B cell (primary cell): ENCODE data around the gene AXDND1. TPM values are rescaled to one million over a fixed set of nuclear protein-coding genes. Genes with fewer than 3 reads are reported as not detected.

Experiments used
- ATAC-seq: fragments of 200-7000 bp; cut with Tn5 transposase; one replicate; pipeline ENCODE4 v1.10.0; 2021; ENCODE audit warnings: low read depth, mild to moderate bottlenecking, moderate number of reproducible peaks, moderate library complexity
- CTCF ChIA-PET: fragments of 350-600 bp; sonication (Branson Sonifier 250); formaldehyde crosslinking; loops from one replicate; lab custom pipeline; 2021; ENCODE audit warnings: antibody characterized with exemption, inconsistent platforms; lab: Charles Lee
- POLR2A ChIA-PET: fragments of 350-600 bp; sonication (Branson Sonifier 250); formaldehyde crosslinking; loops from one replicate; lab custom pipeline; 2021; ENCODE audit warnings: antibody characterized with exemption; lab: Charles Lee
- DNase-seq: peaks from one replicate; pipeline ENCODE4 v3.0.0; 2013
- H2AFZ ChIP-seq: 2 replicates; pipeline ENCODE4 v1.6.1; 2012; ENCODE audit warnings: mild to moderate bottlenecking, low read depth, low read length; ENCODE audit not compliant: insufficient read depth, poor library complexity, severe bottlenecking
- H3K27ac ChIP-seq, 2 donors: 1 replicate in 1 of 2; 2 replicates in 1 of 2; pipeline ENCODE4 v1.5.1; 2012 to 2013; ENCODE audit warnings: low read length in 2 of 2, mild to moderate bottlenecking in 2 of 2, moderate library complexity in 1 of 2
- H3K27me3 ChIP-seq, 4 experiments: fragments of 200-600 bp in 1 of 4; sonication (generic) in 1 of 4; replicated peaks in 1 of 4; 1 replicate in 2 of 4; 2 replicates in 2 of 4; pipeline versions ENCODE4 v1.6.1 to v1.7.0; 2013 to 2016; ENCODE audit warnings: low read length in 3 of 4, mild to moderate bottlenecking in 2 of 4, mixed read lengths in 1 of 4, moderate library complexity in 1 of 4; ENCODE audit not compliant: insufficient read depth in 4 of 4, control insufficient read depth in 3 of 4; ENCODE audit errors: control extremely low read depth in 1 of 4
- H3K36me3 ChIP-seq, 2 experiments: replicated peaks in 1 of 2; 1 replicate in 1 of 2; 2 replicates in 1 of 2; pipeline versions ENCODE4 v1.6.1 to v1.7.1; 2013; ENCODE audit warnings: low read length in 1 of 2; ENCODE audit not compliant: insufficient read depth in 2 of 2, control insufficient read depth in 1 of 2; ENCODE audit errors: control extremely low read depth in 1 of 2, extremely low read depth in 1 of 2
- H3K4me1 ChIP-seq, 2 donors: fragments of 200-600 bp in 1 of 2; sonication (generic) in 1 of 2; 1 replicate in 1 of 2; 2 replicates in 1 of 2; pipeline versions ENCODE4 v1.5.1 to v1.6.1; 2013 to 2017; ENCODE audit warnings: low read length in 2 of 2; ENCODE audit not compliant: control insufficient read depth in 2 of 2, insufficient read depth in 2 of 2
- H3K4me2 ChIP-seq: replicated peaks from 2 replicates; pipeline ENCODE3; 2012; ENCODE audit warnings: mild to moderate bottlenecking, low read depth, low read length; ENCODE audit not compliant: poor library complexity, severe bottlenecking
- H3K4me3 ChIP-seq, 5 experiments: fragments of 200-600 bp in 1 of 5; sonication (generic) in 1 of 5; 1 replicate in 3 of 5; 2 replicates in 2 of 5; pipeline versions ENCODE4 v1.5.1 to v1.7.0; 2011 to 2016; ENCODE audit warnings: low read length in 4 of 5, mild to moderate bottlenecking in 4 of 5, low read depth in 2 of 5, control low read depth in 1 of 5, moderate library complexity in 1 of 5; ENCODE audit not compliant: insufficient read depth in 1 of 5; ENCODE audit errors: control extremely low read depth in 1 of 5, extremely low read depth in 1 of 5
- H3K79me2 ChIP-seq: fragments of 200-600 bp; sonication (generic); one replicate; pipeline ENCODE4 v1.6.0; 2016; ENCODE audit warnings: low read length; ENCODE audit not compliant: control insufficient read depth, insufficient read depth
- H3K9ac ChIP-seq: fragments of 200-600 bp; sonication (generic); 2 replicates; pipeline ENCODE4 v1.6.1; 2017; ENCODE audit warnings: mild to moderate bottlenecking, low read length, moderate library complexity
- H3K9me3 ChIP-seq, 3 donors: one replicate each; pipeline versions ENCODE4 v1.6.1 to v1.7.1; 2013; ENCODE audit warnings: low read length in 2 of 3; ENCODE audit not compliant: control insufficient read depth in 2 of 3, insufficient read depth in 1 of 3; ENCODE audit errors: control extremely low read depth in 1 of 3
- H4K20me1 ChIP-seq: 2 replicates; pipeline ENCODE4 v1.6.0; 2012; ENCODE audit warnings: mild to moderate bottlenecking, low read length; ENCODE audit not compliant: insufficient read depth, control insufficient read depth, poor library complexity, severe bottlenecking
- H3K27ac Mint-ChIP-seq: one replicate; pipeline ENCODE4 v1.8.0; 2021; ENCODE audit warnings: mixed read lengths
- H3K27me3 Mint-ChIP-seq: one replicate; pipeline ENCODE4 v1.8.0; 2021; ENCODE audit warnings: mixed read lengths
- H3K4me1 Mint-ChIP-seq: one replicate; pipeline ENCODE4 v1.8.0; 2021; ENCODE audit warnings: mixed read lengths
- H3K4me3 Mint-ChIP-seq: one replicate; pipeline ENCODE4 v1.8.0; 2021; ENCODE audit warnings: mixed read lengths
- H3K9me3 Mint-ChIP-seq: one replicate; pipeline ENCODE4 v1.8.0; 2022; ENCODE audit warnings: mixed read lengths; ENCODE audit not compliant: insufficient read depth
- EZH2 ChIP-seq: IDR thresholded peaks from 2 replicates; pipeline ENCODE4 v1.6.1; 2012; ENCODE audit warnings: borderline replicate concordance, low read depth, mild to moderate bottlenecking, moderate library complexity, low read length; ENCODE audit not compliant: insufficient read depth, poor library complexity, severe bottlenecking
- WGBS: methylation state at CpG from one replicate; pipeline ENCODE4 v1.1.5; 2013; ENCODE audit warnings: missing lambda C conversion rate; ENCODE audit not compliant: insufficient coverage; 5-methylcytosine and 5-hydroxymethylcytosine counted together
- intact Hi-C: fragments of 100-400 bp; cut with micrococcal nuclease; formaldehyde crosslinking; loops from one replicate; pipeline ENCODE4 v1.10.0; 2022
- polyA plus RNA-seq: library from polyadenylated mRNA; depleted of rRNA; stranded (reverse); fragments of >200 nt; gene quantifications from 2 replicates; pipeline ENCODE4 v1.2.3, GENCODE V29; 2012
- total RNA-seq, 2 donors: library from RNA; stranded (reverse); fragments of 120-200 nt in 1 of 2; gene quantifications; 1 replicate in 1 of 2; 2 replicates in 1 of 2; pipeline versions ENCODE4 v1.2.3 to v1.2.4, GENCODE V29; 2013 to 2022
- TF ChIP-seq, protein P1 (sequence below): fragments of 200-600 bp; IDR thresholded peaks from one replicate; pipeline ENCODE4 v1.8.0; 2022; ENCODE audit warnings: antibody characterized with exemption, mild to moderate bottlenecking

The AXDND1 gene
- total and polyA plus RNA-seq, 2 donors (not counting 1 experiment from before 2014, with no cell fraction given), result 0.40 to 1.1 TPM

DNA sequence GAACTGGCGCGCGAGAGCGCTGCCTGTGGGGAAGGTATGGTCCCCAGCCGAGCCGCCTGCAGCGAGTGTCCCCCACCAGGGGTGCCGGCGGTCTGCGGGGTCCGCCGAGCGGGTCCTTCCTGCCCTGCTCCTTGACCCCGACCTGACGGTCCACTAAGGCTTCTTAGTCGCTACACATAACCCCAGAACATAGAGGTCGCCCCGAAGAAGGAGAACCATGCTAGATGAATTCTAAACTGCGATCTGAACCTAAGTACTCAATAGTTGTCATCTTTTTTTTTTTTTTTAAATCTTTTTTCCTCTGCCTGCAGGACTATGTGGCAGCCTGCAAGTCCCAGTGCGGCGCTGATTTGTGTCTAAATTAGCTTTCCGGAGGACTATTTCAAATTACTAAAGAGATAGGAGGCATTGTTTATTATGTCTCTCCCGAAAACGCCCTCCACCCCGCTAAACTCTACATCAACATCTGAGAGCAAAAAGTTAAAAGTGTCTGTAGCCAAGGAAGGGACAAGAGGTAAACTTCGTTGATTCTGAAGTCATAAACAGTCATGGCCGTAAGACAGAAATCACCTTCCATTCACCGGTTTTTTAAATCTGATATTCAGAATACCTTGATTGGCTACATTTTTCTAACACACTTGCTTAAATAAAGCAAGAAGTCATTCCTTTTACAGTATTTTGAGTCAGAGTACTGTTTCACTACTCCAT is 476 bp downstream of the AXDND1 start:
- DNase-seq, result no peak

More for the DNA sequence above, 476 bp downstream of the AXDND1 start:
- Mint-ChIP-seq H3K27ac (peak overlapping the region; percentile 99), H3K4me3 (peak overlapping the region; percentile 97), H3K27me3 (no peaks in the 10 kb centered on the region), H3K9me3 (no peaks in the 10 kb centered on the region), H3K4me1 (peaks cover 7% of the 10 kb centered on the region)
- Histone ChIP-seq H3K36me3 (no peaks in the 10 kb centered on the region), H3K27me3 (no peaks in the 10 kb centered on the region), H3K4me1 (peaks cover 4 to 12% of the 10 kb centered on the region in 2 donors), H2AFZ (peak overlapping the region; percentile 85), H3K79me2 (no peaks in the 10 kb centered on the region), H3K4me3 (peak overlapping the region; percentile 59 to 85 (median 74)), H4K20me1 (no peaks in the 10 kb centered on the region), H3K9me3 (no peaks in the 10 kb centered on the region), H3K27ac (peak overlapping the region; percentile 93 to 100), H3K4me2 (peak overlapping the region; percentile 84), H3K9ac (peak overlapping the region; percentile 98)
- CTCF ChIA-PET, result interaction anchor here (0.6 to 9.4 kb wide), 7 partner anchors 14 to 833 kb away, joined by 3 to 183 read pairs (median 4); partner anchors contain the start of genes SOAT1 and TOR3A
- intact Hi-C loops, result loop anchor here (1.0 to 10.0 kb wide), 4 partner anchors 340 to 639 kb away; partner anchors contain the start of genes RALGPS2 and TOR1AIP1
- no peak for ATAC-seq
- WGBS, result 2% methylated on average over 19 of the region's 28 CpGs
- TF ChIP-seq EZH2, result no peak
- TF ChIP-seq, protein P1, sequence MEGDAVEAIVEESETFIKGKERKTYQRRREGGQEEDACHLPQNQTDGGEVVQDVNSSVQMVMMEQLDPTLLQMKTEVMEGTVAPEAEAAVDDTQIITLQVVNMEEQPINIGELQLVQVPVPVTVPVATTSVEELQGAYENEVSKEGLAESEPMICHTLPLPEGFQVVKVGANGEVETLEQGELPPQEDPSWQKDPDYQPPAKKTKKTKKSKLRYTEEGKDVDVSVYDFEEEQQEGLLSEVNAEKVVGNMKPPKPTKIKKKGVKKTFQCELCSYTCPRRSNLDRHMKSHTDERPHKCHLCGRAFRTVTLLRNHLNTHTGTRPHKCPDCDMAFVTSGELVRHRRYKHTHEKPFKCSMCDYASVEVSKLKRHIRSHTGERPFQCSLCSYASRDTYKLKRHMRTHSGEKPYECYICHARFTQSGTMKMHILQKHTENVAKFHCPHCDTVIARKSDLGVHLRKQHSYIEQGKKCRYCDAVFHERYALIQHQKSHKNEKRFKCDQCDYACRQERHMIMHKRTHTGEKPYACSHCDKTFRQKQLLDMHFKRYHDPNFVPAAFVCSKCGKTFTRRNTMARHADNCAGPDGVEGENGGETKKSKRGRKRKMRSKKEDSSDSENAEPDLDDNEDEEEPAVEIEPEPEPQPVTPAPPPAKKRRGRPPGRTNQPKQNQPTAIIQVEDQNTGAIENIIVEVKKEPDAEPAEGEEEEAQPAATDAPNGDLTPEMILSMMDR, result no peak
- POLR2A ChIA-PET, result interaction anchor here (0.7 to 1.5 kb wide), 5 partner anchors 70 to 284 kb away, joined by 3 to 10 read pairs (median 4); partner anchors contain the start of genes SOAT1 and TOR3A
